Panc1 (cell line): Measurements from ENCODE around the gene CCDC80. TPM values are rescaled to one million over a fixed set of nuclear protein-coding genes. Genes with fewer than 3 reads are reported as not detected.

Experiments used
- ATAC-seq: fragments of 200-7000 bp; cut with Tn5 transposase; 2 replicates; pipeline ENCODE4 v1.9.1; 2020; ENCODE audit warnings: mild to moderate bottlenecking, moderate library complexity
- BruUV-seq: library from RNA; stranded (reverse); fragments of 400-500 nt; replicated peaks from 2 replicates; lab custom pipeline; 2021; lab: Mats Ljungman, UMichigan
- CTCF ChIA-PET: fragments of 300-600 bp; sonication (Branson Sonifier 250); formaldehyde crosslinking; loops from one replicate; lab custom pipeline; 2022; ENCODE audit warnings: antibody characterized with exemption; lab: Charles Lee
- POLR2A ChIA-PET: fragments of 300-600 bp; sonication (Branson Sonifier 250); formaldehyde crosslinking; loops from one replicate; lab custom pipeline; 2022; ENCODE audit warnings: antibody characterized with exemption; lab: Charles Lee
- DNase-seq: peaks from one replicate; pipeline ENCODE4 v3.0.0-alpha.2; 2010; ENCODE audit warnings: low read depth, low spot score
- H3K27ac ChIP-seq: 2 replicates; pipeline ENCODE4 v1.5.1; 2011; ENCODE audit warnings: mild to moderate bottlenecking, low read length, inconsistent platforms
- H3K27me3 ChIP-seq: fragments of 200-500 bp; sonication (Bioruptor generic); 2 replicates; pipeline ENCODE4 v1.6.0; 2014; ENCODE audit warnings: low read length, inconsistent platforms; ENCODE audit not compliant: control insufficient read depth, insufficient read depth
- H3K36me3 ChIP-seq: fragments of 200-500 bp; sonication (Bioruptor generic); 2 replicates; pipeline ENCODE4 v1.5.1; 2014; ENCODE audit warnings: inconsistent platforms, mild to moderate bottlenecking, low read length, moderate library complexity; ENCODE audit not compliant: control insufficient read depth, insufficient read depth
- H3K4me1 ChIP-seq: 2 replicates; pipeline ENCODE4 v1.5.1; 2011; ENCODE audit warnings: inconsistent platforms, mild to moderate bottlenecking, low read length, moderate library complexity; ENCODE audit not compliant: control insufficient read depth, insufficient read depth
- H3K4me3 ChIP-seq, 2 experiments: 2 replicates each; pipeline ENCODE4 v1.5.1; 2011 to 2012; ENCODE audit warnings: low read depth in 2 of 2, low read length in 2 of 2, mild to moderate bottlenecking in 2 of 2, inconsistent platforms in 1 of 2, moderate library complexity in 1 of 2
- H3K9me3 ChIP-seq: fragments of 200-500 bp; sonication (Bioruptor generic); 2 replicates; pipeline ENCODE4 v1.5.1; 2014; ENCODE audit warnings: low read depth, mild to moderate bottlenecking, inconsistent platforms, low read length, moderate library complexity; ENCODE audit not compliant: control insufficient read depth, insufficient read depth
- POLR2AphosphoS5 ChIP-seq: IDR thresholded peaks from 2 replicates; pipeline ENCODE4 v1.6.1; 2012; ENCODE audit warnings: mild to moderate bottlenecking, low read depth, low read length, moderate library complexity
- SIN3A ChIP-seq: IDR thresholded peaks from 2 replicates; pipeline ENCODE4 v1.6.1; 2012; ENCODE audit warnings: low read depth, mild to moderate bottlenecking, low read length, moderate library complexity, borderline replicate concordance; ENCODE audit not compliant: insufficient read depth
- TCF7L2 ChIP-seq: IDR thresholded peaks from 2 replicates; pipeline ENCODE4 v1.6.1; 2011; ENCODE audit warnings: mild to moderate bottlenecking, low read depth, low read length, inconsistent platforms
- in situ Hi-C: cut with HindIII; loops from 2 replicates; pipeline ENCODE4 v1.10.0; 2016; ENCODE audit warnings: low sequenced_read_pairs, low pct_unique_long_range_greater_than_20kb
- intact Hi-C: fragments of 100-400 bp; cut with micrococcal nuclease; formaldehyde crosslinking; loops from one replicate; pipeline ENCODE4 v1.10.0; 2022; ENCODE audit not compliant: unreplicated experiment
- total RNA-seq: library from RNA; stranded (reverse); gene quantifications from one replicate; pipeline ENCODE4 v1.2.1, GENCODE V29; 2021; ENCODE audit not compliant: unreplicated experiment
- TF ChIP-seq, protein P1 (sequence below): fragments of 450-650 bp; IDR thresholded peaks from 2 replicates; pipeline ENCODE4 v1.5.1; 2017; ENCODE audit warnings: mild to moderate bottlenecking
- TF ChIP-seq, protein P2 (sequence below), 2 experiments: IDR thresholded peaks; 2 replicates each; pipeline ENCODE4 v1.6.1; 2011 to 2012; ENCODE audit warnings: low read depth in 2 of 2, control low read depth in 1 of 2, low read length in 1 of 2, mild to moderate bottlenecking in 1 of 2, moderate library complexity in 1 of 2; ENCODE audit not compliant: insufficient read depth in 1 of 2

Gene CCDC80
- total RNA-seq, 1 experiment from 2014 or later: 0.64 TPM

DNA sequence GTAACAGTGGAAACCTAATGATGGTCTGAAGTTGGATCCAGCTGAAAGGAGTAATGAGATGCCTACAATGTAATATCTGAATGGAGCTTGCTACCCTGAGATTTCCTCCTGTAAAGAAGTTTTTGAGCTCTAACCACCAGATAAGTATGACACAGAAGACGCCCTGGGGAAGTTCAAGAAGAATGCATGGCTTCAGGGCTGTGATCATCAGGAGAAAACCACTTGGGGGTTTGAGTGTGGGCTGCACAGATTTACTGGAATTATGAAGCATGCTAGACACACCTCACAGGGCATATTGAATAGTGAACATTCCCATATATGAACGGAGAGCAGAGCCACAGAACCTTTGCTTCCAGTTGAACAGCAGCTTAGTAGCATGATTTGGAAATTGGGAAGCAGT is 10.6 kb upstream of the CCDC80 start:
- DNase-seq (no peak), ATAC-seq (no peak)
- Histone ChIP-seq H3K27me3 (no peaks in the 10 kb centered on the region), H3K9me3 (no peaks in the 10 kb centered on the region), H3K27ac (no peak overlapping the region), H3K4me1 (no peaks in the 10 kb centered on the region), H3K36me3 (no peaks in the 10 kb centered on the region), H3K4me3 (no peak overlapping the region)
- no TSS peak for BruUV-seq
- in situ Hi-C loops (no loop called here), intact Hi-C loops (no loop called here)
- no peak for TF ChIP-seq SIN3A
- TF ChIP-seq POLR2AphosphoS5: no peak
- TF ChIP-seq TCF7L2: no peak
- TF ChIP-seq, protein P1, sequence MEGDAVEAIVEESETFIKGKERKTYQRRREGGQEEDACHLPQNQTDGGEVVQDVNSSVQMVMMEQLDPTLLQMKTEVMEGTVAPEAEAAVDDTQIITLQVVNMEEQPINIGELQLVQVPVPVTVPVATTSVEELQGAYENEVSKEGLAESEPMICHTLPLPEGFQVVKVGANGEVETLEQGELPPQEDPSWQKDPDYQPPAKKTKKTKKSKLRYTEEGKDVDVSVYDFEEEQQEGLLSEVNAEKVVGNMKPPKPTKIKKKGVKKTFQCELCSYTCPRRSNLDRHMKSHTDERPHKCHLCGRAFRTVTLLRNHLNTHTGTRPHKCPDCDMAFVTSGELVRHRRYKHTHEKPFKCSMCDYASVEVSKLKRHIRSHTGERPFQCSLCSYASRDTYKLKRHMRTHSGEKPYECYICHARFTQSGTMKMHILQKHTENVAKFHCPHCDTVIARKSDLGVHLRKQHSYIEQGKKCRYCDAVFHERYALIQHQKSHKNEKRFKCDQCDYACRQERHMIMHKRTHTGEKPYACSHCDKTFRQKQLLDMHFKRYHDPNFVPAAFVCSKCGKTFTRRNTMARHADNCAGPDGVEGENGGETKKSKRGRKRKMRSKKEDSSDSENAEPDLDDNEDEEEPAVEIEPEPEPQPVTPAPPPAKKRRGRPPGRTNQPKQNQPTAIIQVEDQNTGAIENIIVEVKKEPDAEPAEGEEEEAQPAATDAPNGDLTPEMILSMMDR: no peak
- TF ChIP-seq, protein P2, sequence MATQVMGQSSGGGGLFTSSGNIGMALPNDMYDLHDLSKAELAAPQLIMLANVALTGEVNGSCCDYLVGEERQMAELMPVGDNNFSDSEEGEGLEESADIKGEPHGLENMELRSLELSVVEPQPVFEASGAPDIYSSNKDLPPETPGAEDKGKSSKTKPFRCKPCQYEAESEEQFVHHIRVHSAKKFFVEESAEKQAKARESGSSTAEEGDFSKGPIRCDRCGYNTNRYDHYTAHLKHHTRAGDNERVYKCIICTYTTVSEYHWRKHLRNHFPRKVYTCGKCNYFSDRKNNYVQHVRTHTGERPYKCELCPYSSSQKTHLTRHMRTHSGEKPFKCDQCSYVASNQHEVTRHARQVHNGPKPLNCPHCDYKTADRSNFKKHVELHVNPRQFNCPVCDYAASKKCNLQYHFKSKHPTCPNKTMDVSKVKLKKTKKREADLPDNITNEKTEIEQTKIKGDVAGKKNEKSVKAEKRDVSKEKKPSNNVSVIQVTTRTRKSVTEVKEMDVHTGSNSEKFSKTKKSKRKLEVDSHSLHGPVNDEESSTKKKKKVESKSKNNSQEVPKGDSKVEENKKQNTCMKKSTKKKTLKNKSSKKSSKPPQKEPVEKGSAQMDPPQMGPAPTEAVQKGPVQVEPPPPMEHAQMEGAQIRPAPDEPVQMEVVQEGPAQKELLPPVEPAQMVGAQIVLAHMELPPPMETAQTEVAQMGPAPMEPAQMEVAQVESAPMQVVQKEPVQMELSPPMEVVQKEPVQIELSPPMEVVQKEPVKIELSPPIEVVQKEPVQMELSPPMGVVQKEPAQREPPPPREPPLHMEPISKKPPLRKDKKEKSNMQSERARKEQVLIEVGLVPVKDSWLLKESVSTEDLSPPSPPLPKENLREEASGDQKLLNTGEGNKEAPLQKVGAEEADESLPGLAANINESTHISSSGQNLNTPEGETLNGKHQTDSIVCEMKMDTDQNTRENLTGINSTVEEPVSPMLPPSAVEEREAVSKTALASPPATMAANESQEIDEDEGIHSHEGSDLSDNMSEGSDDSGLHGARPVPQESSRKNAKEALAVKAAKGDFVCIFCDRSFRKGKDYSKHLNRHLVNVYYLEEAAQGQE (IDR thresholded peaks at IDR 0.05; ENCODE audit: insufficient read depth in 1 of 2, low read depth in 2 of 2, low read length in 1 of 2): no peak
- CTCF ChIA-PET: no interaction called here
- POLR2A ChIA-PET: no interaction called here

DNA sequence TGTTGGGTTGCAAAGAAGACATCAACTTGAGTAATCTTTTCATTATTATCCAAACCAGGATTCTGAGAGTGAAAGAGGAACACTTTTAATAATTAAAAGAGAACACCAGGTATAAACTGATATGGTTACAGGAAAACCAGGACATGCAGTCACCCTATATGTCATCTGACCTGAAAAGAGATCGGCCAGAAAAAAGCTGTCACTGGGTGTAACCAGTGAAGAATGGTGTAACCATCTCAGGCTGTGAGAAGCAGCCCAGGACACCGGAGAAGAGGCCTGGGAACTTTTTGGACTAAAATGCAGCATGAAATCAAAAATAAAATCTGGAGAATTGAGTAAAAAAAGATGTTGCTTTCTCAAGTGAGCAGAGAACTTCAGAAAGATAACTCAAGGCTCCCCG is 10.1 kb upstream of the CCDC80 start:
- Histone ChIP-seq H3K27ac (no peak overlapping the region), H3K4me3 (no peak overlapping the region), H3K9me3 (no peaks in the 10 kb centered on the region), H3K27me3 (no peaks in the 10 kb centered on the region), H3K36me3 (no peaks in the 10 kb centered on the region), H3K4me1 (no peaks in the 10 kb centered on the region)
- CTCF ChIA-PET: no interaction called here
- DNase-seq (no peak), ATAC-seq (no peak)
- no TSS peak for BruUV-seq
- TF ChIP-seq, protein P2 (IDR thresholded peaks at IDR 0.05; ENCODE audit: insufficient read depth in 1 of 2, low read depth in 2 of 2, low read length in 1 of 2): no peak
- POLR2A ChIA-PET: no interaction called here
- in situ Hi-C loops: no loop called here
- intact Hi-C loops: no loop called here
